IMR-90 (cell line): ENCODE measurements around the gene TBC1D10B. TPM values are rescaled to one million over a fixed set of nuclear protein-coding genes. Genes with fewer than 3 reads are reported as not detected.

ENCODE experiments used
- ATAC-seq: fragments of 200-7000 bp; cut with Tn5 transposase; 2 replicates; pipeline ENCODE4 v1.9.1; 2020; ENCODE audit warnings: low read depth, mild to moderate bottlenecking, moderate library complexity
- BruUV-seq: library from RNA; stranded (reverse); fragments of 400-500 nt; replicated peaks from 2 replicates; lab custom pipeline; 2021; lab: Mats Ljungman, UMichigan
- CTCF ChIA-PET: fragments of 300-600 bp; formaldehyde crosslinking; extraction: SDS; loops from one replicate; lab custom pipeline; 2021; ENCODE audit warnings: antibody characterized with exemption; lab: Yijun Ruan, JAX
- POLR2A ChIA-PET: fragments of 300-600 bp; sonication (Branson Sonifier 250); formaldehyde crosslinking; loops from one replicate; lab custom pipeline; 2022; ENCODE audit warnings: antibody characterized with exemption; ENCODE audit not compliant: unreplicated experiment; lab: Charles Lee
- DNase-seq: peaks from one replicate; pipeline ENCODE4 v3.0.0; 2013
- H2AFZ ChIP-seq: replicated peaks from 2 replicates; pipeline ENCODE3; 2013; ENCODE audit warnings: low read length, mild to moderate bottlenecking; ENCODE audit not compliant: poor library complexity
- H2AK5ac ChIP-seq: 2 replicates; pipeline ENCODE4 v1.6.1; 2013; ENCODE audit warnings: low read depth, low read length, inconsistent platforms
- H2AK9ac ChIP-seq: replicated peaks from 2 replicates; pipeline ENCODE3; 2013; ENCODE audit warnings: mild to moderate bottlenecking, low read depth, low read length, moderate library complexity; ENCODE audit not compliant: poor library complexity
- H2BK120ac ChIP-seq: 2 replicates; pipeline ENCODE4 v1.6.1; 2013; ENCODE audit warnings: low read depth, low read length, inconsistent platforms
- H2BK15ac ChIP-seq: 3 replicates; pipeline ENCODE4 v1.6.1; 2013; ENCODE audit warnings: low read depth, low read length, inconsistent platforms
- H2BK20ac ChIP-seq: 2 replicates; pipeline ENCODE4 v1.6.1; 2013; ENCODE audit warnings: low read depth, mild to moderate bottlenecking, inconsistent platforms, low read length, moderate library complexity
- H2BK5ac ChIP-seq: 2 replicates; pipeline ENCODE4 v1.6.1; 2013; ENCODE audit warnings: mild to moderate bottlenecking, low read depth, low read length, inconsistent platforms; ENCODE audit not compliant: poor library complexity, severe bottlenecking
- H3K14ac ChIP-seq: replicated peaks from 2 replicates; pipeline ENCODE4 v1.6.1; 2013; ENCODE audit warnings: low read depth, low read length, inconsistent platforms
- H3K18ac ChIP-seq: 2 replicates; pipeline ENCODE4 v1.6.1; 2013; ENCODE audit warnings: low read depth, low read length, control low read depth
- H3K23ac ChIP-seq: 2 replicates; pipeline ENCODE4 v1.6.1; 2013; ENCODE audit warnings: low read depth, low read length, inconsistent platforms
- H3K27ac ChIP-seq: 2 replicates; pipeline ENCODE4 v1.5.1; 2013; ENCODE audit warnings: mild to moderate bottlenecking, control low read depth, low read length; ENCODE audit not compliant: insufficient read depth
- H3K27me3 ChIP-seq: 2 replicates; pipeline ENCODE4 v1.6.1; 2013; ENCODE audit warnings: low read length; ENCODE audit not compliant: control insufficient read depth, insufficient read depth
- H3K36me3 ChIP-seq: 2 replicates; pipeline ENCODE4 v1.6.1; 2013; ENCODE audit warnings: low read length, mixed read lengths; ENCODE audit not compliant: control insufficient read depth, insufficient read depth
- H3K4ac ChIP-seq: 2 replicates; pipeline ENCODE4 v1.6.1; 2013; ENCODE audit warnings: low read depth, low read length, inconsistent platforms
- H3K4me1 ChIP-seq: 2 replicates; pipeline ENCODE4 v1.6.1; 2013; ENCODE audit warnings: low read length, mixed read lengths; ENCODE audit not compliant: control insufficient read depth, insufficient read depth
- H3K4me2 ChIP-seq: 2 replicates; pipeline ENCODE4 v1.6.1; 2013; ENCODE audit warnings: low read depth, mild to moderate bottlenecking, control low read depth, low read length, moderate library complexity
- H3K4me3 ChIP-seq: 2 replicates; pipeline ENCODE4 v1.5.1; 2013; ENCODE audit warnings: low read depth, mild to moderate bottlenecking, control low read depth, low read length, moderate library complexity; ENCODE audit not compliant: insufficient read depth
- H3K56ac ChIP-seq: 2 replicates; pipeline ENCODE4 v1.6.1; 2013; ENCODE audit warnings: low read length, inconsistent platforms; ENCODE audit not compliant: insufficient read depth; ENCODE audit errors: extremely low read depth
- H3K79me1 ChIP-seq, 2 experiments: 2 replicates each; pipeline ENCODE4 v1.6.1; 2013; ENCODE audit warnings: low read length in 2 of 2, inconsistent platforms in 1 of 2, low read depth in 1 of 2
- H3K9ac ChIP-seq: 2 replicates; pipeline ENCODE4 v1.6.1; 2013; ENCODE audit warnings: low read depth, low read length, control low read depth
- H3K9me1 ChIP-seq: 2 replicates; pipeline ENCODE4 v1.6.1; 2013; ENCODE audit warnings: low read length, inconsistent platforms; ENCODE audit not compliant: insufficient read depth
- H3K9me3 ChIP-seq: 2 replicates; pipeline ENCODE4 v1.6.1; 2013; ENCODE audit warnings: low read length; ENCODE audit not compliant: control insufficient read depth, insufficient read depth
- H4K20me1 ChIP-seq: 2 replicates; pipeline ENCODE4 v1.6.1; 2013; ENCODE audit warnings: low read length, inconsistent platforms; ENCODE audit not compliant: insufficient read depth
- H4K5ac ChIP-seq: 2 replicates; pipeline ENCODE4 v1.6.1; 2013; ENCODE audit warnings: mild to moderate bottlenecking, low read depth, low read length, control low read depth
- H4K8ac ChIP-seq, 2 experiments: 2 replicates each; pipeline ENCODE4 v1.6.1; 2013; ENCODE audit warnings: low read depth in 2 of 2, low read length in 2 of 2, control low read depth in 1 of 2, inconsistent platforms in 1 of 2
- H4K91ac ChIP-seq: 2 replicates; pipeline ENCODE4 v1.6.1; 2013; ENCODE audit warnings: low read depth, low read length, inconsistent platforms; ENCODE audit not compliant: insufficient read depth
- BHLHE40 ChIP-seq: fragments of 150-350 bp; IDR thresholded peaks from 2 replicates; pipeline ENCODE4 v1.6.1; 2016; ENCODE audit warnings: mild to moderate bottlenecking, low read depth, low read length
- CEBPB ChIP-seq: IDR thresholded peaks from 2 replicates; pipeline ENCODE4 v1.6.1; 2012; ENCODE audit warnings: low read depth, low read length, improper control_type of control experiment
- CHD1 ChIP-seq: IDR thresholded peaks from 2 replicates; pipeline ENCODE4 v1.6.1; 2012; ENCODE audit warnings: low read depth, low read length, improper control_type of control experiment
- FOS ChIP-seq: fragments of 150-350 bp; IDR thresholded peaks from 2 replicates; pipeline ENCODE4 v1.6.1; 2016; ENCODE audit warnings: low read depth, low read length
- MAFK ChIP-seq: IDR thresholded peaks from 2 replicates; pipeline ENCODE4 v1.6.1; 2012; ENCODE audit warnings: low read depth, low read length, improper control_type of control experiment
- MXI1 ChIP-seq: IDR thresholded peaks from 2 replicates; pipeline ENCODE4 v1.6.1; 2012; ENCODE audit warnings: low read depth, mild to moderate bottlenecking, low read length, moderate library complexity, borderline replicate concordance
- NFE2L2 ChIP-seq: fragments of 150-350 bp; IDR thresholded peaks from 2 replicates; pipeline ENCODE4 v1.6.1; 2016; ENCODE audit warnings: low read depth, mild to moderate bottlenecking, low read length
- POLR2A ChIP-seq: IDR thresholded peaks from 2 replicates; pipeline ENCODE4 v1.6.1; 2012; ENCODE audit warnings: mild to moderate bottlenecking, low read depth, low read length
- RAD21 ChIP-seq: IDR thresholded peaks from 2 replicates; pipeline ENCODE4 v1.6.1; 2012; ENCODE audit warnings: low read length, improper control_type of control experiment
- RCOR1 ChIP-seq: IDR thresholded peaks from 2 replicates; pipeline ENCODE4 v1.6.1; 2012; ENCODE audit warnings: mild to moderate bottlenecking, low read length, improper control_type of control experiment; ENCODE audit not compliant: insufficient replicate concordance
- RFX5 ChIP-seq: IDR thresholded peaks from 2 replicates; pipeline ENCODE4 v1.8.0; 2012; ENCODE audit warnings: low read depth, mild to moderate bottlenecking, low read length, moderate library complexity
- SMC3 ChIP-seq: fragments of 150-350 bp; IDR thresholded peaks from 2 replicates; pipeline ENCODE4 v1.6.1; 2016; ENCODE audit warnings: low read depth, mild to moderate bottlenecking, antibody characterized with exemption, low read length, moderate library complexity
- WGBS, 2 experiments: methylation state at CpG; one replicate each; pipeline versions ENCODE4 v1.1.5 to v1.1.7; 2013; ENCODE audit warnings: missing lambda C conversion rate in 2 of 2; ENCODE audit not compliant: insufficient read length in 1 of 2; ENCODE audit errors: extremely low coverage in 2 of 2; 5-methylcytosine and 5-hydroxymethylcytosine counted together
- dilution Hi-C: fragments of 300-500 bp; cut with HindIII; formaldehyde crosslinking; loops from one replicate; pipeline ENCODE4 v1.14.3; 2018; ENCODE audit warnings: low sequenced_read_pairs; ENCODE audit not compliant: unreplicated experiment
- in situ Hi-C: fragments of 300-500 bp; cut with MboI; formaldehyde crosslinking; loops from 3 replicates; pipeline ENCODE4 v1.14.3; 2019; ENCODE audit warnings: low sequenced_read_pairs, inconsistent platforms, mixed read lengths
- intact Hi-C: fragments of 100-400 bp; cut with micrococcal nuclease; formaldehyde crosslinking; loops from 2 replicates; pipeline ENCODE4 v1.10.0; 2022
- polyA plus RNA-seq, 3 experiments: library from polyadenylated mRNA; depleted of rRNA; stranded (reverse); fragments of >200 nt; gene quantifications; 2 replicates each; pipeline ENCODE4 v1.2.3, GENCODE V29; 2012; ENCODE audit warnings: low replicate concordance in 1 of 3
- total RNA-seq: library from RNA; depleted of rRNA; stranded (reverse); fragments of >200 nt; gene quantifications from 2 replicates; pipeline ENCODE4 v1.2.3, GENCODE V29; 2012
- TF ChIP-seq, protein P1 (sequence below): conservative IDR thresholded peaks from 2 replicates; pipeline ENCODE4 v1.5.1; 2012; ENCODE audit warnings: mild to moderate bottlenecking, low read depth, low read length, improper control_type of control experiment
- TF ChIP-seq, protein P2 (sequence below): fragments of 150-350 bp; IDR thresholded peaks from 2 replicates; pipeline ENCODE4 v1.6.1; 2016; ENCODE audit warnings: low read depth, mild to moderate bottlenecking, low read length, moderate library complexity, borderline replicate concordance

TBC1D10B gene
- total and polyA plus RNA-seq, 2 of the 4 experiments (the other 2 are of a cell fraction) = 8.4 to 24.9 TPM

DNA sequence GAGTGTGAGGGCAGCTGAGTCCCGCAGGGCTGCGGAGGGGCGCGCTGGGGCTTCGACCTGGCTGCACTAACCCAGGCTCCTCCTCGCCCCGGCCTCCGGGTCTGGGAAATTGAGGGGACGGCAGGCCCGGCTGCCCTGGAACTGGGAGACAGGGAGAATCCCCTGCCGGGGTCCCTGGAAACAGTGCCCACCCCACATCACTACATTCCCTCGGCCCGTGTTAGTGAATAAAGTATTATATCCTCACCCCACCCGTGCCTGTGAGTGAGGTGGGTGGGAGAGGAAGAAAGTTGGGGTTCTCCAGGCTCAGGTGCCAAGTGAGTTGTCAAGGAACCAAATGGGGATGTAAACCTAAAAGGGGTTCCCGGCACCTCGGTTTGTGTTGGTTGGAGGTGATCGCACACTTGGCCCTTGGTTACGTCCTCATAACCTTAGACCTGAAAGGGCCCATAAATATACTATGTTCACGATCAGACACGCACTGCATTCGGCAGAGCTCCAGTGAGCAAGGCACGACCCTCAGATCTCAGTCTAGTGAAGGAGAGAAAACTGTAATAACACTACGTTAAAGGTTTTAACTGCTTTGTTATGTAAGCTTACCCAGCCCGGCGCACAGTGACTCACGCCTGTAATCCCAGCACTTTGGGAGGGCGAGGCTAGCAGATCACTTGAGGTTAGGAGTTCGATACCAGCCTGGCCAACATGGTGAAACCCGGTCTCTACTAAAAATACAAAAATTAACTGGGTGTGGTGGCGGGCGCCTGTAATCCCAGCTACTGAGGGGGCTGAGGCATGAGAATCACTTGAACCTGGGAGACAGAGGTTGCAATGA, 48.3 kb upstream of the TBC1D10B start:
- intact Hi-C loops (no loop called here), in situ Hi-C loops (loop anchor here (25.0 kb wide), 1 partner anchor 231 kb away; the partner anchor contains the start of genes BOLA2B, CORO1A, SLX1A and SULT1A3), dilution Hi-C loops (no loop called here)
- Histone ChIP-seq H3K4me1 (no peaks in the 10 kb centered on the region), H3K4ac (no peak overlapping the region), H3K9ac (no peak overlapping the region), H3K14ac (no peak overlapping the region), H2AFZ (peak overlapping the region; percentile 95), H3K23ac (no peak overlapping the region; the same call in 1 of the 2 replicates), H3K27me3 (no peaks in the 10 kb centered on the region), H3K79me1 (peaks cover 0 to 26% of the 10 kb centered on the region in 2 experiments; a peak in 2 of 4 replicates), H4K20me1 (peaks cover 9% of the 10 kb centered on the region), H3K4me2 (peak overlapping the region; percentile 68), H4K91ac (no peak overlapping the region), H3K4me3 (peak overlapping the region; percentile 65), H4K5ac (no peak overlapping the region), H4K8ac (no peak overlapping the region), H3K36me3 (peaks cover 17% of the 10 kb centered on the region), H3K9me1 (peaks cover 6% of the 10 kb centered on the region; the same call in 1 of the 2 replicates), H3K9me3 (no peaks in the 10 kb centered on the region), H2AK5ac (no peak overlapping the region), H3K18ac (no peak overlapping the region), H3K56ac (no peak overlapping the region), H2BK5ac (no peak overlapping the region), H2BK15ac (no peak overlapping the region), H2BK20ac (no peak overlapping the region), H3K27ac (no peak overlapping the region), H2BK120ac (no peak overlapping the region), H2AK9ac (peak overlapping the region; percentile 60)
- DNase-seq (no peak), ATAC-seq (no peak)
- ChIA-PET CTCF (interaction anchor here (0.8 to 1.0 kb wide), 3 partner anchors 9 to 210 kb away, joined by 3 to 4 read pairs (median 3); partner anchors contain the start of gene DCTPP1), POLR2A (no interaction called here)
- WGBS, 2 experiments = 100% methylated on average over 1 of the region's 31 CpGs; no CpG with 5 or more reads in 1 of the 2 experiments
- no TSS peak for BruUV-seq
- no peak for TF ChIP-seq CHD1
- TF ChIP-seq, protein P1, sequence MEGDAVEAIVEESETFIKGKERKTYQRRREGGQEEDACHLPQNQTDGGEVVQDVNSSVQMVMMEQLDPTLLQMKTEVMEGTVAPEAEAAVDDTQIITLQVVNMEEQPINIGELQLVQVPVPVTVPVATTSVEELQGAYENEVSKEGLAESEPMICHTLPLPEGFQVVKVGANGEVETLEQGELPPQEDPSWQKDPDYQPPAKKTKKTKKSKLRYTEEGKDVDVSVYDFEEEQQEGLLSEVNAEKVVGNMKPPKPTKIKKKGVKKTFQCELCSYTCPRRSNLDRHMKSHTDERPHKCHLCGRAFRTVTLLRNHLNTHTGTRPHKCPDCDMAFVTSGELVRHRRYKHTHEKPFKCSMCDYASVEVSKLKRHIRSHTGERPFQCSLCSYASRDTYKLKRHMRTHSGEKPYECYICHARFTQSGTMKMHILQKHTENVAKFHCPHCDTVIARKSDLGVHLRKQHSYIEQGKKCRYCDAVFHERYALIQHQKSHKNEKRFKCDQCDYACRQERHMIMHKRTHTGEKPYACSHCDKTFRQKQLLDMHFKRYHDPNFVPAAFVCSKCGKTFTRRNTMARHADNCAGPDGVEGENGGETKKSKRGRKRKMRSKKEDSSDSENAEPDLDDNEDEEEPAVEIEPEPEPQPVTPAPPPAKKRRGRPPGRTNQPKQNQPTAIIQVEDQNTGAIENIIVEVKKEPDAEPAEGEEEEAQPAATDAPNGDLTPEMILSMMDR = no peak
- TF ChIP-seq MAFK = no peak
- TF ChIP-seq SMC3 = no peak
- no peak for TF ChIP-seq RCOR1
- TF ChIP-seq RAD21 = no peak
- no peak for TF ChIP-seq POLR2A
- TF ChIP-seq FOS = no peak
- no peak for TF ChIP-seq NFE2L2
- TF ChIP-seq CEBPB = no peak
- TF ChIP-seq, protein P2, sequence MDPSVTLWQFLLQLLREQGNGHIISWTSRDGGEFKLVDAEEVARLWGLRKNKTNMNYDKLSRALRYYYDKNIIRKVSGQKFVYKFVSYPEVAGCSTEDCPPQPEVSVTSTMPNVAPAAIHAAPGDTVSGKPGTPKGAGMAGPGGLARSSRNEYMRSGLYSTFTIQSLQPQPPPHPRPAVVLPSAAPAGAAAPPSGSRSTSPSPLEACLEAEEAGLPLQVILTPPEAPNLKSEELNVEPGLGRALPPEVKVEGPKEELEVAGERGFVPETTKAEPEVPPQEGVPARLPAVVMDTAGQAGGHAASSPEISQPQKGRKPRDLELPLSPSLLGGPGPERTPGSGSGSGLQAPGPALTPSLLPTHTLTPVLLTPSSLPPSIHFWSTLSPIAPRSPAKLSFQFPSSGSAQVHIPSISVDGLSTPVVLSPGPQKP = no peak
- TF ChIP-seq RFX5 = no peak
- no peak for TF ChIP-seq BHLHE40
- TF ChIP-seq MXI1 = no peak
